NCI-H2196 treated with DMSO at 0.1 percent for 48 hours (cell line): ENCODE measurements around the gene ZNF785.

Experiments used
- DNase-seq: peaks from one replicate; lab custom pipeline; 2025; ENCODE audit not compliant: unreplicated experiment; lab: John Stamatoyannopoulos, UW

ZNF785 gene

DNA sequence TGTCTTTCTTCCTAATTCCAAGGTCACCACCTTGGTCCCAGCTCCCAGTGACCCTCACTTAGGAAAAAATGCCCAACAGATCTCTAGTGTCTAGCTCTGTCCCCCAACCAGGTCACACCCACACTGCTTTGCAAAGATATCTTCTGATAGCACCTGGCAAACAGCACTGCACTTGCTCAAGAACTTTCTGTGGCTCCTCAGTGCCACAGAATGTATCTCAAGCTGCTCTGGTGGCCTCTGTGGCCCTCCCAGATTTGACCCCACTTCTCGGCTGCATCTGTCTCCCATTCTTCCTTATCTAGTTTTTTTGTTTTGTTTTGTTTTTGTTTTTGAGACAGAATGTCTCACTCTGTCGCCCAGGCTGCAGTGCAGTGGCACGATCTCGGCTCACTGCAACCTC, 19.0 kb downstream of the ZNF785 start:
- no peak for DNase-seq

DNA sequence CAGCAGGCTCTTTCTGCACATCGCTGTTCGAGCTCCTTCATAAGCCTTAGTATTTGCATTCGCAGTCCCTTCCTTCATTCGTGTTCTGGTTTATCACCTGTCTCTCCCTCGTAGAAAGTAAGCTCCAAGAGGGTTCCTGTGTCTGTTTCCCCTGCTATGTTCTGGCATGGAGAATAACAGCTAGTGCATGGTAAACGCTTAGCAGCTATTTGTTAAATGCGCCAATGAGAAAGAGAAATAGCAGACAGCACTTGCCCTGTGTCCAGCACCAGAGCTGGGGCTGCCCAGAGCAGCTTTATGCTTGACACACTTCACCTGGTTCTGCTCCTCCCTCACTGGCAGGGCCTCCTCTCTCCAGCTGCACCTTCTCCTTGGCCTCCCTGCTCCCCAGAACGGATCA, 19.5 kb downstream of the ZNF785 start:
- no peak for DNase-seq

DNA sequence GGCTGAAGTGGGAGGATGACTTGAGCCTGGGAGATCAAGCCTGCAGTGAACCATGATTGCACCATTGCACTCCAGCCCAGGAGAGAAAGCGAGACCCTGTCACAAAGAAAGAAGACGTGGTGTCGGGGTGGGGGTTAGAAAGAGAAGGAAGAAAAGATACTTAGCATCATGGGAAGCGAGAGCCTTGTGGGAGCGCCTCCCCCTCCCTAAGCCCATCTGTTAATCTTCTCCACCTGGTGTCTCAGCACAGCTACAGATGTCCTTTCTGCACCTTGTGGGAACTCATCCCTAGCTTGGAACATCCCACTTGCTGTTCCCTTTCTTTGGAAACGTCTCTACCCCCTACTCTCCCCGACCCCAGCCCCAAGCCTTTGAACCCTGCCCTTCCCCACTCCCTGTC, 20.0 kb downstream of the ZNF785 start:
- no peak for DNase-seq

DNA sequence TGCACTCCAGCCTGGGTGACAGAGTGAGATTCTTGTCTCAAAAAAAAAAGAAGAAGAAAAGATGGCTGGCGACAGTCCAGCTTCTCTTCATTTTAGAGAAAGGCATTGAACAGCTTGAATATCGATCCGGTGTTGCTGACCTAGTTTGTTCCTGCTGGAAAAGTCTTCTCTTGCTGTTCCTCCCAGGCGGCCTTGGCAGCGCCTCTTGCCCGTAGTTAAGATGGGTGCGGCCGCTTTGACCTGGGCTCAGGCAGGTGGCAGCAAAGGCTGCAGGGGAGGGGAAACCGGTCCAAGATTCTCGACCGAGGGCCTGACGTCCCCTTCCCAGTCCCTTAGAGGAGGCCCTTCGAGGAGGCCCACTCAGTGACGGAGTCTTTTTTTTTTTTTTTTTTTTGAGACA, 23.5 kb downstream of the ZNF785 start:
- no peak for DNase-seq

DNA sequence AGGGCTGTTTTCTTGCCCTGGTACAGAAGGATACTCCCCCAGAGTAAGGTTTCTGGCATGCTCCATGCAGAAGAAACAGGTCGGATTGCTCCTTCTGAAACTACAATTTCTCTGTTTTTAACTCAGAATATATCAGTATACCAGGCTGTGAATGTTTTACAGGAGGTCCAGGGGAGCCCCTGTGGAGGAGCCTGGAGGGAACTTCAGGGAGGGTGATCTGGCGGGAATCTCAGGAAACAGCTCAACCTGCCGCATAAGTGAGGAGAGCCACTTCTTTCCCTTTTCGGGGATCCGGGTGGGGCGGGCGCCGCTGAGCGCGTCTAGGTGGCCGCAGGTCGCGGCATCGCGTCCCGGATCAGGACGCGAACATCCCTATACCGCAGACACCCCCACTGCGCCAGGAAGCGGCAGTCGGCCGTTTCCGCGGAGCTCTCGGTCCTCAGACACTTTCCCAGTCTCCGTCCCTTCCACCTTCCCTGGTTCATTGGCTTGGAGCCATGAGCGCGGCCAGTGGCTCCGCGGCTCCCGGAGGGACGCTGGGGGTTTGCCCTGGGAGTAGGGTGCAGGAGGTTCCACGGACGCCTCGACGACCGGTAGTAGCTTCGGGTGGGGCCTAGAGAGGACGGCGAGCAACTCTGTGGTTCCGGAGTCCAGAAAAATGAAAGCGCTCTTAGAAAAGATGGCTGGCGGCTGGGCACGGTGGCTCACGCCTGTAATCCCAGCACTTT, 24.2 kb downstream of the ZNF785 start:
- no peak for DNase-seq

DNA sequence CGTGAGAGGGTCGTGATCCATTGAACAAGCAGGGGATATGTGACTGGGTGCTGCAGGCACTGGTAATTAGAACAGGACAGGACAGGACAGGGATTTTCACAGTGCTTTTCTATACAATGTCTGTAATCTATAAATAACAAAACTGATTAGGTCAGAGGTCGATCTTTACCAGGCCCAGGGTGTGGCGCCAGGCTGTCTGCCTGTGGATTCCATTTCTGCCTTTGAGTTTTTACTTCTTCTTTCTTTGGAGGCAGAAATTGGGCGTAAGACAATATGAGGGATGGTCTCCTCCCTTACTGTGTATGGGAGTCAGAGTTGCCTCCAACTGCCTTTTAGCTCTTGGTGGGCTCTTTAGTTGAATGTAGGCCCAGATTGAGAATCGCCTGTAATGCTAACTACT, 25.8 kb downstream of the ZNF785 start:
- no peak for DNase-seq

DNA sequence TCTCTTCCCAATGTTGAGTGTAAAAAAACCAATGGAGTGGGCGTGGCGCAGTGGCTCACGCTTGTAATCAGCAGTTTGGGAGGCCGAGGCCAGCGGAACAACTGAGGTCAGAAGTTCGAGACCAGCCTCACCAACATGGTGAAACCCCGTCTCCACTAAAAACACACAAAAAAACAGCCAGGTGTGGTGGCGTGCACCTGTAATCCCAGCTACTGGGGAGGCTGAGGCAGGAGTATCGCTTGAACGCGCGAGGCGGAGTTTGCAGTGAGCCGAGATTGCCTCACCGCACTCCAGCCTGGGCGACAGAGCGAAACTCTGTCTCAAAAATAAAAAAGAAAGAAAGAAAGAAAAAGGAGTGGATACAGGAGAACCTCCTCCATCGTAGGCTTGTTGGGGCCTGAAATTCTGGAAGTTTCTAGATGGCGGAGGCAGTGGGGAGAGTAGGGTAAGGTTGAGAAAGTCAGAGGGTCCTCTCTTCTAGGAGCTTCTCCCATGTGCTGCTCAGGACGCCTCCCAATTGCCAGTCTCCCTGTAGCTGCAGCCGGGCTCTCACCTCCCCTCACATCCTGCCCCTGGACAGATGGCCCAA, 26.6 kb downstream of the ZNF785 start:
- no peak for DNase-seq

DNA sequence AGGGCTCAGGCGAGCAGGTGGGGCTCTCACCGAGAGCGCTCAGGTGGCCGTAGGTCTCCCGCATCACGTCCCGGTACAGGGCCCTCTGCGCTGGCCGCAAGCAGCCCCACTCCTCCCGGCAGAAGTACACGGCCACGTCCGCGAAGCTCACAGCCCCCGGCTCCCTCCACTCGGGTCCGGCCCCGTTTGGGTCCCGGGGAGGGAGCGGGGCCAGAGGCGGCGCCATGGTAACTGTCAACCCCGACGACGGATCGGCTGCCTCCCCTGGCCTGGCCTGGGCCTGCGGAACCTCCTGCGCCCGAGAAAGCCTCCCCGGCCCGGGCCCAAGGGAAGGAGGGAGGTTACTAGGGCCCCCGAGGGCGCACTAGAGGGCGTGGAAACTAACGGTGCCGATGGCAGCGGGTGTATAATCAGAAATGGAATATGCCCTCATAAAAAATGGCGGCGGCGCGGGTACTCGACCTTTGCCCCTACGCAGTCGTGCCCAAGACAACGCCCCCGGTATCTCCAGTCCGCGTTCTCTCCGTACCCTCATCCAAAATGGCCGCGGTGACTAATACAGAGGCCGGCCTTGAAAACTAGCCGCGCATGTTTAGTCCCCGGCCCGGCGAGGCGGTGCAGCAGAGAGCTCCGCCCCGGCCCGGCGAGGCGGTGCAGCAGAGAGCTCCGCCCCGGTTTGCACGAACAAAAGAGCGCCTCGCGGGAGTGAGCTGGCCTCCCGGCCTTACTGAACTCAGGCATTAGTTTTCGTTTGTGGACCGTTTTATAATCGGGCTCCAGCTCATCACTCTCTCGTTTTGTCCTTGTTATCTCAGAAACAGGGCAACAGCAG, 27.3 kb downstream of the ZNF785 start, which contains the start of gene ZNF764:
Gene ZNF764 (minus strand): TSS at position 418 of the 832 bp plus-strand sequence. CDS start 192 bp downstream, at position 226.
- DNase-seq: peak; percentile 96

DNA sequence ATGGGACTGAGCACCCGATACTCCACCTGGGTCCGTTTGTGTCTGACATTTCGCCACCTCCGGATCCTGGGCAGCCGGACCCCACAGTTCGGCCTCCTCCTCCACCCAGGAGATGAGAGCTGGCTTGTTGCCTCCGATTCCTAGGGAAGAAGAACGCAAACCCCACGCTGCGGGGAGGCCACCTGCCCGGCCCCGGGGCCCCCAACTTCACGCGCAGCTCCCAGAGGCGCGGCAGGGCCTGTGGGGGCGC, 27.9 kb downstream of the ZNF785 start:
- DNase-seq: no peak

DNA sequence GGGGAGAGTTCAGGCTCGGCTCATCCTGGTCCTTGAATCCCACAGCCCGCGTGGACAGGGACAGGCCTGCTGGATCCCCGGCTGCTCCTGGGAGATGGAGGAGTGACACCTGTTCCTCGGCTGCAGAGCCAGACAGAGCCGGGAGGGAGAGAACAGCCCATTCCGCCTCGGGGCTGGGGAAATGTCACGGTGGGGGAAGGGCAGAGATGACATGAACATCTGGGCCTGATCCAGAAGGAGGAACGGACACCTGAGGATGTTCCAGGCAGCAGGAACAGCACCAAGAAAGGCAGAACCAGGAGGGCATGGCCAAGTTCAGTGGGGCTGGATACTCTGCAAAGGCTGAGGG, 29.4 kb downstream of the ZNF785 start:
- no peak for DNase-seq

DNA sequence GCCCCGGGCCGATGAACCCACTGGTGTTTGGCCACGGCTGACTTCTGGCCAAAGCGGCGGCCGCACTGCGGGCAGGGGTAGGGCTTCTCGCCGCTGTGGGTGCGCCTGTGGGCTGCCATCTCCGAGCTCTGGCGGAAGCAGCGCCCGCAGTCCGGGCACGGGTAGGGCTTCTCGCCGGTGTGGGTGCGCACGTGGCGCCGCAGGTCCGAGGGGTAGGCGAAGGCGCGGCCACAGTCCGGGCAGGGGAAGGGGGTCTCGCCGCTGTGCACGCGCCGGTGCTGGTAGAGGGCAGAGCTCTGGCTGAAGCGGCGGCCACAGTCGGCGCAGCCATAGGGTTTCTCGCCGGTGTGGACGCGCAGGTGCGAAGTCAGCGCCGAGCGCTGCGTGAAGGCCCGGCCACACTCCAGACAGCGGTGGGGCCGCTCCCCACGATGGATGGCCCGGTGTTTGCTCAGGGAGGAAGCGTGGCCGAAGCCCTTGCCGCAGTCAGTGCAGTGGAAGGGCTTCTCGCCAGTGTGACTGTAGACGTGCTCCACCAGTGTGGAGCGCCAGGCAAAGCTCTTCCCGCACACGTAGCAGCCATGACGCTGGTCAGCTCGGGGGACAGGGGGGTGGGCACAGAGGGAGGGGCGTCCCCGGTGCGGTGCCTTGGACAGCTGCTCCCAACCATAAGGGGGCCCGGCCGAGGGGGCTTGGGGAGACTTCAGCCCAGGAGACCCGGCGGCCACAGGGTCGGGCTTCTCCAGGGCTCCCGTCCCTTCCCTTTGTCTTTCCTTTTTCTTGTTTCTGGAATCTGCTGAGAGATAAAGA, 30.0 kb downstream of the ZNF785 start:
- DNase-seq: no peak

DNA sequence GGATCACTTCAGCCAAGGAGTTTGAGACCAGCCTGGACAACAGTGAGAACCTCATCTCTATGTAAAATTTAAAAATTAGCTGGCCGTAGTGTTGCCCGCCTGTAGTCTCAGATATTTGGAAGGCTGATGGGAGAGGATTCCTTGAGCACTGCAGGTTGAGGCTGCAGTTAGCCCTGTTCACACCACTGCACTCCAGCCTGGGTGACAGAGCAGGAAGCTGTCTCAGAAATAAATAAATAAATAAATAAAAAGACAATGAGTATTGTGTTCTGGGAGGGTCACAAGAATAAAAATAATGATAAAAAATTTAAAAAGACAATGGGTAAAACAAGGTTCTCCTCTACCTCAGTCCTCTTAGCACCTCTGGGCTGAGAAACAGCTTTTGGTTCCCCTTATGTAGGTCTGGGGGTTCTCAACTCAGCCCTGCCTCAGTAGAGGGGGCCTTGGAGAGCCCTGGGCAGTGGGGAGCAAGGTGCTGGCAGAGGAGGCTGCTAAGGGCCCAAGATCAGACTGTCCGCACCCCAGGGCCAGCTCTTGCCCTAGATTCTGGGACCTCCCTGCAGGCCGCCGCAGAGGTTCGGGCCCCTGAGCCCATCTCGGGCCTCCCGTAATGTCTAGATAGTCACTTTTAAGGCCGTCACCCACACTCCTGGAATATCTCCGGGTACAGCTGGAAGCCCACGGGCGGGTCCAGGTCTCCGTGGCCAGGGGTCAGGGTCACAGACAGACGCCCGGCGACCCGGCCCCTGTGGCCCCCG, 30.8 kb downstream of the ZNF785 start:
- no peak for DNase-seq

DNA sequence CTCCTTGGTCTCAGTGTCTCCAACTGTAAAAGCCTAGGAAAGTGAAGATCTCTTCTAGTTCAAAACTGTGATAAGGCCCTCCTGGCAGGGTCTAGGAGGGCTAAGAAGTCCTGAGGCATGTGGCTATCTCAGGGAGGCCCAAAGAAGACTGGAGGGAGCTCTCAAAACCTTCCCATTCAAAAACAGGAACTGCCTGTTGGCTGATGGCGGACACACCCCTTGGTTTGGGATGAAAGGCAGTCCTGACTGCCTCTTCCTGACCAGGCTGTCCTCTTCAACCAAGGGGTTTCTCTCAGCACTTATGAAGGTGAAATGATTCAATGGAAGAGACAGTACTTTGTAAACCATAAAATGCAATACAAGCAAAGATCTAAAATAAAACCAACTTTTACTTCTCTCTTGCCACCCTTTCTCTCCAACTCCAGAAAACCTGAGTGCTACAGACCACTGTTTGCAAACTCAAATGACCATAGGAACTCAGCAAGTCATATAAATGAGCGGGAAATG, 32.1 kb downstream of the ZNF785 start:
- no peak for DNase-seq

DNA sequence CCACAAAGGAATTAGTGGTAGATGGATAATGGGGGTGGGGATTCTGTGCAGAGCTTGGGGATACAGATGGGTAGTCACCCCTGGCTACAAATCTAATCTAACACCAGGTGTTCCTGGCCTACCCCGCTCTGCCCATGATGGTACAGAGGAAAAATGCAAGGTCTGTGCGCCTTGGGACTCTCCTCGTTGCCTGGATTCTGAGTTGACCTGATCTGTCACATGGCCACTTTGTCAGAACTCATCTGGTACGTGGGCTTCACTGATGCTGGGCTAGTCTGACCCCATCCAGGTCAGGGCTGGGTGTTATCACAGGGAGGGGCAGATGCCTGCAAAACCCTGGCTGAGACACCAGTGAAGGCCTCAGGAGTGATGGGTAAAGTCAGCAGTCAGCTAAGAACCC, 32.5 kb downstream of the ZNF785 start:
- DNase-seq: no peak

DNA sequence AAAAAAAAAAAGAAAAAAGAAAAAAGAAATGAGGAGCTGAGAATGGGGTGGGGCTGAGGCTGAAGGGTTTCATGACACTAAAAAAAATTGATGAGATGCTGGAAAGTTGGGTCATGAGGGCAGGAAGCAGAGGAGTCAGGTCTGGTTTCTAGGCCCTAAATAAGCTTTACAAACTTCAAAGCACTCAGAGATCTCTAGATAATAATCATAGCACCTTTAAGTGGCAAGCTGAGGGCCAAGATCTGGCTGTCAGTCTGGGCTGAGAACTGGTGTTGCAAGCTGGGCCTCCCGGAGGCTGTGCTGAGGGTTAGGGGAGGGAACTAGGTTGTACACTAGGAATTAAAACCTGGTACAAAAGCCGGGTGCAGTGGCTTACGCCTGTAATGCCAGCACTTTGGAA, 33.7 kb downstream of the ZNF785 start:
- DNase-seq: no peak

DNA sequence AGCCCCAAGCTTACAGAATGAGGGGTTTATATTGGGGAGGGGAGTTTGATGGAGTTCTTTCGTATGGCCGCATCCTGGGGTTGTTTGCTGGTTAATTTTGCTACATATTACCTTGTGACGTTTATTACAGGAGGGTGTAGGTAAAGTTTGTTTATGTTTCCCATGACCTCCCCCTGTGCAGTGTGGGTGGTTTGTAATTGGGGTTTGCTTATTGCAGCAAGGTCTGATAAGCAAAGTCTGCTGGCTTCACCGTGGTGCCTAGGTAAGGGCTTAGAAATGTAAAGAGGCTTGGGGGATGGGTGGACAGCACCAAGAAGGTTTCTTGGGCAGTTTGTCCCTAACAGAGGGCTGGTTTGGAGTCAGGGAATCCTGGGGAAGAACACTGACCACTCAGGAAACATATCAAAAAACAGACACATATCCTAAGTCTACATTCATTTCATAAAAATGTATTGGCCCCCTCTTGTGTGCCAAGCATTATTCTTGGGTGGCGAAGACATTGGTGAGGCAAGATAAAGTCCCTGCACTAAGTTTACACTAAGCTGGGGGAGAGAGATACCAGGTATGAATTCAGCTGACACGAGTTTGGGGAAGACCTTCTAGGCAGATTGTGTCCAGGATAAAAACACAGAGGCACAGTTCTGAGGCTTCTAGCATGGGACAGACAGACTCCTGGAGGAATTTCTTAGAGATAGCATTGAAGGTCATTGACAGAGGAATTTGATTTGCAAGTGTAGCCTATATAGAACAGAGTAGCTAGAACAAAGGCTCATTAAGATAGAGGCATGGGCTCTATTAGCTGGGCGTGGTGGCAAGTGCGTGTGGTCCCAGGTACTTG, 36.9 kb downstream of the ZNF785 start:
- DNase-seq: no peak

DNA sequence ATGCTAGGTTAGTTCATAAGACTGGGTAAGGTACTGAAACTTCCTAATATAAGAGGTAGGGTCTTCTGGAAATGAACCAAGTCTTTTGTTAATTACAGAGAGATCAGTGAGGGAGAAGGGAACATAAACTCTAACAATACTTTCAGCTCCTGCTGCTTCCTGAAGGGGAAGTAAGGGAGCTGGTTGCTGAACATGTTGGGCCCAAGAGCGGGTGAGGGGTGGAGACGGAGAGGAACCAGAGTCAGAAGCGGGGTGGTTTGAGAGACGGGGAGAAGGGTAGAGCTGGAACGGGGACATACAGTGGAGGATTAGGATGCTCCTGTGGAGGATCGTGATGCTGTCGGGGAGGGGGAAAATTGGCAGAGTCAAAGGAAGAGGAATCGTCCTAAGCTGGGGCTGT, 39.4 kb downstream of the ZNF785 start:
- DNase-seq: no peak

DNA sequence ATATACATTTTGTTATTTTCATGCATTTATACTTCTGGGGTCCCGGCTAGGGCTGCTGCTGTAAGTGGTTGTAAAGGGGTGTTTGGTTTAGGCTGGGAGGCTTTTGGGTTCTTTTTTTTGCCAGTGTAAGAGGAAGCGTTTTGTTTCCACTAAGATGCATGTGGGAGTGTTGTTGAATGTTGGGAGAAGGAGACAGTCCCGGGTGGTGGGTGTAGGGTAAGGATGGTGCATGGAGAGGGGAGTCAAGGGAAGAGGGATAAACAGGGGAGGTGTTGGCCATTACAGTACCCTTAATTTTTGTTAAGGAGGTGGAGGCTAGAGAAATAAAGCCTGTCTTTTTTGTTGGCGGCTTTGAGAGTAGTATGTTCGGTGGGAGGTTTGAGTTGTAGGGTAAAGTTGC, 42.4 kb downstream of the ZNF785 start:
- no peak for DNase-seq

DNA sequence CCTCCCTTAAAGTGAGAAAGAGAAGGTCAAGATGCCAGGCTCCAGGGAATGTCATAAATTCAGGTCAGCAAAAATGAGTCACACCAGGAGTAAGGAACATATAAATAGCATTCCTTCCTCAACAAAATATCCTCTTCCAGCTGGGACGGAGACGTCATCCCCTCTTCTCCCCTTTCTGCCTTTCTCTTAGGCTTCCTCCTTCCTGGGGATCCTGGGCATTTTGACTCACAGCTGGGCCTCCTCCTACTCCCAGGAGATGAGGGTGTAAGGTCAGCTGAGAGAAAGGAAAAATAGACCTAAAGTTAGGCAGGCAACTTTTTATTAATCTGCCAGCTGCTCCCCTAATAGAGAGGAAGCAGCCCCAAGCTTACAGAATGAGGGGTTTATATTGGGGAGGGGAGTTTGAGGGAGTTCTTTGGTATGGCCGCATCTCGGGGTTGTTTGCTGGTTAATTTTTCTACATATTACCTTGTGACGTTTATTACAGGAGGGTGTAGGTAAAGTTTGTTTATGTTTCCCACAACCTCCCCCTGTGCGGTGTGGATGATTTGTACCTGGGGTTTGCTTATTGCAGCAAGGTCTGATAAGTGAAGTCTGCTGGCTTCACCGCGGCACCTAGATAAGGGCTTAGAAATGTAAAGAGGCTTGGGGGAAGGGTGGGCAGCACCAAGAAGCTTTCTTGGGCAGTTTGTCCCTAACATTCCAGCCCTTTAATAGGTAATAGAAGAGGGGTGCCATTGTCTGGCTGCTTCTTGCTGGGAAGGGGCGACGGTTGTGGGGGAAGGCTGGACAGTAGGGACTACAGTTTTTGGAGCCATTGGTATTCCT, 43.8 kb downstream of the ZNF785 start:
- DNase-seq: no peak
